T-helper 2 cell treated with Interferon-gamma antibody and Interleukin-4, amounts not matched to agents 100 ng/mL and 5 ng/mL, for 36 hours (primary cell): Measurements from ENCODE around the gene ZNF345. TPM values are rescaled to one million over a fixed set of nuclear protein-coding genes. Genes with fewer than 3 reads are reported as not detected.

Source experiments
- intact Hi-C: fragments of 100-400 bp; cut with micrococcal nuclease; formaldehyde crosslinking; loops from one replicate; pipeline ENCODE4 v1.15.1; 2023
- total RNA-seq: library from RNA; stranded (reverse); gene quantifications from 2 replicates; pipeline ENCODE4 v1.2.3, GENCODE V29; 2022

Gene ZNF345
- 3.4 and 3.6 TPM in 2 replicates for total RNA-seq

- intact Hi-C loops = loop anchor here (1.0 to 5.0 kb wide), 15 partner anchors 12 to 724 kb away; partner anchors contain the start of genes ZNF260, ZNF382, ZNF383 and ZNF461
These were observed at the start of gene ZNF345 for GRCh38 chr19:36850559-36851442. TSS of gene ZNF345 (plus strand) at chr19:36850876. CDS start at chr19:36876831, 25,955 bp downstream.

- intact Hi-C loops = no loop called here
These were observed 45.3 kb upstream of the ZNF345 start for GRCh38 chr19:36805364-36805763.

- intact Hi-C loops = no loop called here
These were observed 43.6 kb upstream of the ZNF345 start for GRCh38 chr19:36807029-36807428.

GRCh38 chr19:36819130-36819630 lies 31.5 kb upstream of the ZNF345 start:
- intact Hi-C loops = no loop called here

DNA sequence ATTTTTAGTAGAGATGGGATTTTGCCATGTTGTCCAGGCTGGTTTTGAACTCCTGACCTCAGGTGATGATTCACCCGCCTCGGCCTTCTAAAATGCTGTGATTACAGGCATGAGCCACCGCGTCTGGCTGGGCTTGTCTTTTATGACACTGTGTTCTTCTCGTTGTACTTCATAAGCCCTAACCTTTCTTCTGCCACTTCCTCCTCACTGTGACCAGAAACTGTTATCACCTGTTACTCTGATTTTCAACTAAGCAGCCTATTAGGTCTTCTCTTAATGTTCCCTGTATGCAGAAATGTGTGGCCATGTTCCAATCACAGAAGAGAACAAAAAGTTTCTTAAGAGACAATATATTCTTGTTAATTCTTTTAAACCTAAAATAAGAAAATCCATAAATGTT lies 28.9 kb upstream of the ZNF345 start:
- intact Hi-C loops = no loop called here

- intact Hi-C loops = no loop called here
These were observed 17.2 kb upstream of the ZNF345 start for GRCh38 chr19:36833430-36833829.

DNA sequence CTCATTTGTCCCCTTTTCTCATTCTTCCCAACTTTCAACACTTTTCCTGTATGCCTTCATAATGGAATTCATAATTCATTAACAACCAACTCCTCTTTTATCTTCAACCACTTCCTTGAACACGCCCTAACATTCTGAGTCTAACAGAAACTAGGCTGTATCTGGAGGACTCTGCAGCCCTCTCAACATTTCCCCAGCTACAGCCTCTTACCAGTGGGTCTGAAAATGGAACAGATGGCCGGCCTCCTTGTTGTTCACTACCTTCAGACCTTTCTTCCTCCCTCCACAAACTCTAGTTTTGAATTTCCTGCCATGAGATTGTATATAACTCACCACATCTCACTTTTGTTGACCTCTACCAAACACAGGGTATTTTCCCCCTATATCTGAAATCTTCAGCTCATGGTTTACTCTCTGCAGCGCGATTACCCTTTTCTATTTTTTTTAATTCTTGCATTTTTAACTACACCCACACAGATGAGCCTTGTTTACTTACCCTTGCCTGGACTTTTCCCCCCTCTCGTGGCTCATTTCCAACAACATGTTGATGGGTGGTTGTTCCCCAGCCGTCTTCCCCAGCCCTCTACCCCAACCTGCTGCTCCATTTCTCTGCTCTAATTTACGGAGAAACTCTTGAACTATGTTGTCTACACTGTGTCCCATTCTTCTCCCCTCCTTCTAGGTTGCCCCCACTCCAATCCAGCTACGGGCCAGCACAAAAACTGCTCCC lies 13.3 kb upstream of the ZNF345 start:
- intact Hi-C loops = loop anchor here (5.0 kb wide), 2 partner anchors 265 to 720 kb away; partner anchors contain the start of genes TBCB and ZNF529

GRCh38 chr19:36837906-36838783 lies 12.5 kb upstream of the ZNF345 start, which contains the start of gene ZNF790:
TSS of gene ZNF790 (minus strand) at chr19:36838387. CDS start at chr19:36825619, 12,768 bp downstream.
- intact Hi-C loops = loop anchor here (1.0 to 5.0 kb wide), 7 partner anchors 12 to 721 kb away; partner anchors contain the start of genes TBCB, ZNF345, ZNF529 and ZNF568

DNA sequence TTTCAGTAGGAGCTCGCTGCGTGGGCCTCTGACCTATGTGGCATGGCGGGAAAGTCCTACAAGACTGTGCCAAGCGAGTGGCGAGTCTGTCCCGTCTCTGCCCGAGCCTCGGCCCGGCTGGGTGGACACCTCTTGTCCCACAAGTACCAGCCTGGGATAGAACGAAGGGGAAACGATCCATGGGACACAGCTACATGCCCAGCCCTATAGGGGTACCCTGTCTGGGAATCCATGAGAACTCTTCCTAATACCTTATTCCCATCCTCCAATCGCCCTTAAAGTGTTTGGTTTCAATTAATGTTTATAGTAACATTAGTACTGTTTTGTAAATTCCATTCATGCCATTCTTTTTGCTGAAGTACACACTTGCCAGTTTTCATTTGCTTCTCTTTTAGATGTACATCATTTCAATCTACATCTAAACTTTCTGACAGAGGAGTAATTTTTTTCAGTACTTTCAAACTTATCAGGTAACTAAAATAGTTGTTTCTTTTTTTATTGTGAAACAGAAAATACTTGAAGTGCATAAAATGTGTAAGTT lies 11.8 kb upstream of the ZNF345 start:
- intact Hi-C loops = loop anchor here (1.0 to 5.0 kb wide), 7 partner anchors 11 to 722 kb away; partner anchors contain the start of genes TBCB, ZNF345, ZNF529 and ZNF568

DNA sequence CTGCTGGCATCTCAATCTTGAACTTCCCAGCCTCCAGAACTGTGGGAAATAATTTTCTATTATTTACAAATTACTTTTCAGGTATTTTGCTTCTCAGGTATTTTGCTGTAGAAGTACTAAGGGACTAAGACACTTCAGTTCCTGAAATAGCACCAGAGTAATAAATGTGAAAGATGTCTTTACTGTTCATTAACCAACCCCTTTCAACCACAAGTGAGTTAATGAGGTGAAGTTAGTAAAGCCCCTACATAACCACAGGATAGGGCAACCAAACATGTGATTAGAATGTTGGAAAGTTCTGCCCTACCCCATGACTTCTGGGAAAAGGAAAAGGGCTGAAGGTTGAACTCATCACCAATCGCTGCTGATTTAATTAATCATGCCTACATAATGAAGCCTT lies 2.7 kb upstream of the ZNF345 start:
- intact Hi-C loops = no loop called here

- intact Hi-C loops = loop anchor here (1.0 to 5.0 kb wide), 15 partner anchors 12 to 723 kb away; partner anchors contain the start of genes ZNF260, ZNF382, ZNF383 and ZNF461
These were observed 746 bp upstream of the ZNF345 start for GRCh38 chr19:36849701-36850558.

DNA sequence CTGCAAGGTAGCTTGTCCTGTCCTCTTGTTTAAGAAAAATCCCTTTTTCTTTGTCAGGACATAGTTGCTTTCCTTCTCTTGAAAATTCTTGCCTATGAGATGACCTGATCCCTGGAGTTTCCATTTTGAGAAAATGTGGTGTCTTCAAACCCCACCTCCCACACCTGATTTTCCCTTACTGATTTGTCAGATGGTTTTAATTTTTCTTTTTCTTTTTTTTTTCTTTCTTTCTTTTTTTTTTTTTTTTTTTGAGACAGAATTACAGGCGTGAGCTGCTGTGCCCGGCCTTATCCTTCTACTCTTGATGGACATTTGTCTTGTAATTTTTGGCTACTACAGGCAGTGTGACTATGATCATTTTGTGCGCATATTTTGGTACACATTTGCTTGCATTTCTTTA lies 1.2 kb downstream of the ZNF345 start:
- intact Hi-C loops = loop anchor here (2.0 to 5.0 kb wide), 3 partner anchors 185 to 725 kb away; partner anchors contain the start of genes ZNF383 and ZNF461

- intact Hi-C loops = no loop called here
These were observed 26.6 kb downstream of the ZNF345 start for GRCh38 chr19:36876993-36877938.

- intact Hi-C loops = no loop called here
These were observed 41.2 kb downstream of the ZNF345 start for GRCh38 chr19:36891768-36892357.

- intact Hi-C loops = no loop called here
These were observed 44.2 kb downstream of the ZNF345 start for GRCh38 chr19:36894849-36895383.

- intact Hi-C loops = no loop called here
These were observed 47.7 kb downstream of the ZNF345 start for GRCh38 chr19:36898422-36898821.
